ENCODE results near the gene SBF1. TPM values are rescaled to one million over a fixed set of nuclear protein-coding genes. Genes with fewer than 3 reads are reported as not detected.

SBF1 gene
- total and polyA plus RNA-seq, 2 of the 13 experiments (the other 11 are each of a cell fraction or from before 2014, with no cell fraction given): 31.7 to 40.9 TPM

- TF ChIP-seq, protein P1, sequence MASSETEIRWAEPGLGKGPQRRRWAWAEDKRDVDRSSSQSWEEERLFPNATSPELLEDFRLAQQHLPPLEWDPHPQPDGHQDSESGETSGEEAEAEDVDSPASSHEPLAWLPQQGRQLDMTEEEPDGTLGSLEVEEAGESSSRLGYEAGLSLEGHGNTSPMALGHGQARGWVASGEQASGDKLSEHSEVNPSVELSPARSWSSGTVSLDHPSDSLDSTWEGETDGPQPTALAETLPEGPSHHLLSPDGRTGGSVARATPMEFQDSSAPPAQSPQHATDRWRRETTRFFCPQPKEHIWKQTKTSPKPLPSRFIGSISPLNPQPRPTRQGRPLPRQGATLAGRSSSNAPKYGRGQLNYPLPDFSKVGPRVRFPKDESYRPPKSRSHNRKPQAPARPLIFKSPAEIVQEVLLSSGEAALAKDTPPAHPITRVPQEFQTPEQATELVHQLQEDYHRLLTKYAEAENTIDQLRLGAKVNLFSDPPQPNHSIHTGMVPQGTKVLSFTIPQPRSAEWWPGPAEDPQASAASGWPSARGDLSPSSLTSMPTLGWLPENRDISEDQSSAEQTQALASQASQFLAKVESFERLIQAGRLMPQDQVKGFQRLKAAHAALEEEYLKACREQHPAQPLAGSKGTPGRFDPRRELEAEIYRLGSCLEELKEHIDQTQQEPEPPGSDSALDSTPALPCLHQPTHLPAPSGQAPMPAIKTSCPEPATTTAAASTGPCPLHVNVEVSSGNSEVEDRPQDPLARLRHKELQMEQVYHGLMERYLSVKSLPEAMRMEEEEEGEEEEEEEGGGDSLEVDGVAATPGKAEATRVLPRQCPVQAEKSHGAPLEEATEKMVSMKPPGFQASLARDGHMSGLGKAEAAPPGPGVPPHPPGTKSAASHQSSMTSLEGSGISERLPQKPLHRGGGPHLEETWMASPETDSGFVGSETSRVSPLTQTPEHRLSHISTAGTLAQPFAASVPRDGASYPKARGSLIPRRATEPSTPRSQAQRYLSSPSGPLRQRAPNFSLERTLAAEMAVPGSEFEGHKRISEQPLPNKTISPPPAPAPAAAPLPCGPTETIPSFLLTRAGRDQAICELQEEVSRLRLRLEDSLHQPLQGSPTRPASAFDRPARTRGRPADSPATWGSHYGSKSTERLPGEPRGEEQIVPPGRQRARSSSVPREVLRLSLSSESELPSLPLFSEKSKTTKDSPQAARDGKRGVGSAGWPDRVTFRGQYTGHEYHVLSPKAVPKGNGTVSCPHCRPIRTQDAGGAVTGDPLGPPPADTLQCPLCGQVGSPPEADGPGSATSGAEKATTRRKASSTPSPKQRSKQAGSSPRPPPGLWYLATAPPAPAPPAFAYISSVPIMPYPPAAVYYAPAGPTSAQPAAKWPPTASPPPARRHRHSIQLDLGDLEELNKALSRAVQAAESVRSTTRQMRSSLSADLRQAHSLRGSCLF (CRISPR knock-in tag; IDR thresholded peaks at IDR 0.05; ENCODE audit: borderline replicate concordance): no peak
- TF ChIP-seq SP2 (CRISPR knock-in tag; IDR thresholded peaks at IDR 0.05) (no peak), YEATS4 (CRISPR knock-in tag; IDR thresholded peaks at IDR 0.05; ENCODE audit: borderline replicate concordance) (0 out of 2 replicates have a peak, but pooled peaks have one; percentile 10), ZNF558 (CRISPR knock-in tag; IDR thresholded peaks at IDR 0.05; ENCODE audit: borderline replicate concordance) (no peak), SP4 (CRISPR knock-in tag; IDR thresholded peaks at IDR 0.05) (no peak; the same call in 1 of the 2 replicates), NFRKB (IDR thresholded peaks at IDR 0.05) (no peak), SMYD3 (CRISPR knock-in tag; IDR thresholded peaks at IDR 0.05) (no peak), PLSCR1 (CRISPR knock-in tag; IDR thresholded peaks at IDR 0.05; ENCODE audit: borderline replicate concordance) (no peak), ZNF430 (CRISPR knock-in tag; IDR thresholded peaks at IDR 0.05) (no peak), REXO4 (CRISPR knock-in tag; IDR thresholded peaks at IDR 0.05; ENCODE audit: borderline replicate concordance) (no peak), IRX3 (CRISPR knock-in tag; IDR thresholded peaks at IDR 0.05; ENCODE audit: borderline replicate concordance, low read depth) (no peak), HIVEP1 (CRISPR knock-in tag; IDR thresholded peaks at IDR 0.05) (0 out of 2 replicates have a peak, but pooled peaks have one; percentile 37), MYC (CRISPR knock-in tag; IDR thresholded peaks at IDR 0.05; ENCODE audit: borderline replicate concordance) (peak; percentile 22; the same call in 1 of the 2 replicates), ZMYM3 (CRISPR knock-in tag; IDR thresholded peaks at IDR 0.05) (peak; percentile 48; the same call in 1 of the 2 replicates), ZNF776 (CRISPR knock-in tag; IDR thresholded peaks at IDR 0.05) (peak; percentile 59), MXD1 (CRISPR knock-in tag; IDR thresholded peaks at IDR 0.05) (peak; percentile 51; the same call in 1 of the 2 replicates), HOXA3 (CRISPR knock-in tag; IDR thresholded peaks at IDR 0.05) (no peak), ZBTB8A (CRISPR knock-in tag; IDR thresholded peaks at IDR 0.05; ENCODE audit: borderline replicate concordance, low read depth) (no peak)
- TF ChIP-seq, protein P2, sequence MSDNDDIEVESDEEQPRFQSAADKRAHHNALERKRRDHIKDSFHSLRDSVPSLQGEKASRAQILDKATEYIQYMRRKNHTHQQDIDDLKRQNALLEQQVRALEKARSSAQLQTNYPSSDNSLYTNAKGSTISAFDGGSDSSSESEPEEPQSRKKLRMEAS (IDR thresholded peaks at IDR 0.05): peak; percentile 17; the same call in 1 of the 2 replicates
Observed at GRCh38 chr22:50473855-50474671, 772 bp downstream of the SBF1 start (continued).

Measured in HepG2 (cell line).